OCI-LY1 (cell line): ENCODE data around the gene ME3.

Experiments used
- H2AFZ ChIP-seq: fragments of 200-600 bp; sonication (generic), shearing (Covaris generic); 2 replicates; pipeline ENCODE4 v1.6.0; 2014; ENCODE audit warnings: antibody characterized with exemption, mild to moderate bottlenecking, low read length
- H3F3A ChIP-seq: fragments of 200-600 bp; sonication (generic), shearing (Covaris generic); 2 replicates; pipeline ENCODE4 v1.6.0; 2014; ENCODE audit warnings: mild to moderate bottlenecking, antibody characterized with exemption, low read length, moderate library complexity; ENCODE audit not compliant: insufficient read depth
- H3K27ac ChIP-seq: fragments of 200-600 bp; sonication (generic); 2 replicates; pipeline ENCODE4 v1.5.1; 2014; ENCODE audit warnings: low read length, mixed run types, mild to moderate bottlenecking, low read depth; ENCODE audit not compliant: poor library complexity, severe bottlenecking
- H3K27me3 ChIP-seq: fragments of 200-600 bp; sonication (generic); 2 replicates; pipeline ENCODE4 v1.6.0; 2014; ENCODE audit warnings: antibody characterized with exemption, mild to moderate bottlenecking, low read length, moderate library complexity; ENCODE audit not compliant: insufficient read depth
- H3K36me3 ChIP-seq: fragments of 200-600 bp; sonication (generic); 2 replicates; pipeline ENCODE4 v1.6.1; 2014; ENCODE audit warnings: mild to moderate bottlenecking, antibody characterized with exemption, low read length, moderate library complexity, mixed read lengths; ENCODE audit not compliant: insufficient read depth
- H3K4me1 ChIP-seq: fragments of 200-600 bp; sonication (generic); 2 replicates; pipeline ENCODE4 v1.5.1; 2014; ENCODE audit warnings: mild to moderate bottlenecking, low read length, moderate library complexity; ENCODE audit not compliant: insufficient read depth, severe bottlenecking
- H3K4me2 ChIP-seq: fragments of 200-600 bp; sonication (generic), shearing (Covaris generic); 2 replicates; pipeline ENCODE4 v1.6.1; 2014; ENCODE audit warnings: low read length
- H3K4me3 ChIP-seq: fragments of 200-600 bp; sonication (generic); 2 replicates; pipeline ENCODE4 v1.5.1; 2014; ENCODE audit warnings: low read length, low read depth, mild to moderate bottlenecking, mixed read lengths; ENCODE audit not compliant: poor library complexity, severe bottlenecking
- H3K79me2 ChIP-seq: fragments of 200-600 bp; shearing (Covaris generic); 2 replicates; pipeline ENCODE4 v1.6.1; 2016; ENCODE audit warnings: mixed run types, low read length, mixed read lengths; ENCODE audit not compliant: insufficient read depth
- H3K9ac ChIP-seq: fragments of 200-600 bp; sonication (generic), shearing (Covaris generic); 2 replicates; pipeline ENCODE4 v1.6.1; 2014; ENCODE audit warnings: mild to moderate bottlenecking, low read length, mixed read lengths
- H3K9me2 ChIP-seq: fragments of 200-600 bp; sonication (generic), shearing (Covaris generic); 2 replicates; pipeline ENCODE4 v1.6.1; 2014; ENCODE audit warnings: low read depth, mild to moderate bottlenecking, low read length, mixed read lengths
- H3K9me3 ChIP-seq: fragments of 200-600 bp; shearing (Covaris generic); 2 replicates; pipeline ENCODE4 v1.6.1; 2014; ENCODE audit warnings: low read length, mixed read lengths
- H4K20me1 ChIP-seq: fragments of 200-600 bp; sonication (generic), shearing (Covaris generic); 2 replicates; pipeline ENCODE4 v1.6.0; 2016; ENCODE audit warnings: mild to moderate bottlenecking, low read length; ENCODE audit not compliant: insufficient read depth
- CTCF ChIP-seq: fragments of 200-600 bp; sonication (generic), shearing (Covaris generic); IDR thresholded peaks from 2 replicates; pipeline ENCODE4 v1.5.1; 2017; ENCODE audit warnings: mild to moderate bottlenecking, antibody characterized with exemption, low read length, moderate library complexity, mixed read lengths
- EZH2 ChIP-seq: fragments of 200-600 bp; sonication (generic), shearing (Covaris generic); IDR thresholded peaks from 2 replicates; pipeline ENCODE4 v1.8.0; 2017; ENCODE audit warnings: borderline replicate concordance, mixed run types, mild to moderate bottlenecking, antibody characterized with exemption, low read length, moderate library complexity, mixed read lengths

Gene ME3

GRCh38 chr11:86497310-86497709 is 175.1 kb downstream of the ME3 start:
- Histone ChIP-seq H3K9me3 (no peaks in the 10 kb centered on the region), H3K4me1 (no peaks in the 10 kb centered on the region), H3K79me2 (no peaks in the 10 kb centered on the region), H3K4me3 (no peak overlapping the region), H2AFZ (no peak overlapping the region), H3K27me3 (no peaks in the 10 kb centered on the region; the same call in 1 of the 2 replicates), H3K27ac (no peak overlapping the region), H3K36me3 (no peaks in the 10 kb centered on the region), H3F3A (no peaks in the 10 kb centered on the region), H3K9me2 (no peaks in the 10 kb centered on the region), H4K20me1 (no peaks in the 10 kb centered on the region), H3K4me2 (no peak overlapping the region), H3K9ac (no peak overlapping the region)
- TF ChIP-seq EZH2 (no peak), CTCF (no peak)

- Histone ChIP-seq H3K27me3 (no peaks in the 10 kb centered on the region; the same call in 1 of the 2 replicates), H2AFZ (no peak overlapping the region), H3K9me3 (no peaks in the 10 kb centered on the region), H3K79me2 (no peaks in the 10 kb centered on the region), H4K20me1 (no peaks in the 10 kb centered on the region), H3K36me3 (no peaks in the 10 kb centered on the region), H3K27ac (no peak overlapping the region), H3K9me2 (no peaks in the 10 kb centered on the region), H3F3A (no peaks in the 10 kb centered on the region), H3K9ac (no peak overlapping the region), H3K4me1 (no peaks in the 10 kb centered on the region), H3K4me3 (no peak overlapping the region), H3K4me2 (no peak overlapping the region)
- no peak for TF ChIP-seq CTCF
- no peak for TF ChIP-seq EZH2
Measured at GRCh38 chr11:86495351-86495750, 177.1 kb downstream of the ME3 start.

GRCh38 chr11:86492370-86493010 is 179.9 kb downstream of the ME3 start:
- Histone ChIP-seq H3K36me3 (no peaks in the 10 kb centered on the region), H3K4me1 (no peaks in the 10 kb centered on the region), H3K27ac (no peak overlapping the region), H3K9me2 (no peaks in the 10 kb centered on the region), H3K9ac (no peak overlapping the region), H3K79me2 (no peaks in the 10 kb centered on the region), H3K4me2 (no peak overlapping the region), H2AFZ (no peak overlapping the region), H3K9me3 (no peaks in the 10 kb centered on the region), H3F3A (no peaks in the 10 kb centered on the region), H3K27me3 (no peaks in the 10 kb centered on the region; the same call in 1 of the 2 replicates), H3K4me3 (no peak overlapping the region), H4K20me1 (no peaks in the 10 kb centered on the region)
- TF ChIP-seq EZH2 (no peak), CTCF (no peak)
